ENCODE measurements around the gene SOX13.

DNA sequence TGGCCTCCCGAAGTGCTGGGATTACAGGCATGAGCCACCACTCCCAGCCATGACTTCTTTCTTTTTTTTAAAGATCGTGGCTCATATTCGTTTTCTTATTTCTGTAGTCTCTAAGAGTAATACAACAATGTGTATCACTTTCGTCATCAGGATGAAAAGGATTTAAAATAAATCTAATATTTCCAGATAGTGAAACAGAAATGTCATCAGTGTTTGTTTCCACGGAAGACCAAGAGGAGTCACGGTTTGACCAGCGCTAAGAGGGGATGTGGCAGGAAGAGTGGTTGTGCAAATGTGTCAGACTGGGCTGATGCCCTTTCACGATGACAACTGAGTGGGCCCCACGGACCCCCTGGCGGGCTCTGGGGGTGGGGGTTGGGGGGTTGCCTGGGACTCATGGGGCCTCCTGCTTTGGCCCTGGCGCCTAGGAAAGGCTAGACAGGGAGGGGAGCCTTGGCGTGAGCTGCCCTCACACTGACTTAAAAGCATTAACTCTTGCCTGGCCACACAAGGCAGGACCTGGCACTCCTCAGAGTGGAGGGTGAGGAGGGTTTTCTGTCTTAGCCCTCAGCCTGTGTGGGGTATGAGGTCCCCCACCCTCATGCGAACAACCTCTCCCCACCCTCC, 8.4 kb downstream of the SOX13 start:
- TF ChIP-seq, protein P1, sequence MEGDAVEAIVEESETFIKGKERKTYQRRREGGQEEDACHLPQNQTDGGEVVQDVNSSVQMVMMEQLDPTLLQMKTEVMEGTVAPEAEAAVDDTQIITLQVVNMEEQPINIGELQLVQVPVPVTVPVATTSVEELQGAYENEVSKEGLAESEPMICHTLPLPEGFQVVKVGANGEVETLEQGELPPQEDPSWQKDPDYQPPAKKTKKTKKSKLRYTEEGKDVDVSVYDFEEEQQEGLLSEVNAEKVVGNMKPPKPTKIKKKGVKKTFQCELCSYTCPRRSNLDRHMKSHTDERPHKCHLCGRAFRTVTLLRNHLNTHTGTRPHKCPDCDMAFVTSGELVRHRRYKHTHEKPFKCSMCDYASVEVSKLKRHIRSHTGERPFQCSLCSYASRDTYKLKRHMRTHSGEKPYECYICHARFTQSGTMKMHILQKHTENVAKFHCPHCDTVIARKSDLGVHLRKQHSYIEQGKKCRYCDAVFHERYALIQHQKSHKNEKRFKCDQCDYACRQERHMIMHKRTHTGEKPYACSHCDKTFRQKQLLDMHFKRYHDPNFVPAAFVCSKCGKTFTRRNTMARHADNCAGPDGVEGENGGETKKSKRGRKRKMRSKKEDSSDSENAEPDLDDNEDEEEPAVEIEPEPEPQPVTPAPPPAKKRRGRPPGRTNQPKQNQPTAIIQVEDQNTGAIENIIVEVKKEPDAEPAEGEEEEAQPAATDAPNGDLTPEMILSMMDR (conservative IDR thresholded peaks at IDR 0.05; ENCODE audit: low read depth, low read length) = no peak
- TF ChIP-seq EZH2 (IDR thresholded peaks at IDR 0.05; ENCODE audit: low read length, unreplicated experiment) (no peak), EZH2phosphoT487 (IDR thresholded peaks at IDR 0.05; ENCODE audit: borderline replicate concordance, low read length) (no peak)

Measured in PC-3 (cell line).